Heart left ventricle (tissue), 16 donors: ENCODE results near the gene ZNF304. TPM values are rescaled to one million over a fixed set of nuclear protein-coding genes. Genes with fewer than 3 reads are reported as not detected.

ENCODE experiments used
- ATAC-seq, 4 donors: fragments of 200-7000 bp; cut with Tn5 transposase; one replicate each; pipeline ENCODE4 v1.9.1; 2020 to 2022; ENCODE audit warnings: moderate library complexity in 4 of 4, mild to moderate bottlenecking in 3 of 4, moderate number of reproducible peaks in 1 of 4
- DNase-seq, 5 donors: peaks; one replicate each; pipeline ENCODE4 v3.0.0-alpha.2; 2020
- H3K27ac ChIP-seq, 12 donors: fragments of 200-600 bp; sonication (generic) in 4 of 12; one replicate each; pipeline versions ENCODE4 v1.5.0 to v1.8.0; 2016 to 2022; ENCODE audit warnings: mild to moderate bottlenecking in 2 of 12
- H3K27me3 ChIP-seq, 9 donors: fragments of 200-600 bp; sonication (generic) in 2 of 9; one replicate each; pipeline versions ENCODE4 v1.5.1 to v1.8.0; 2016 to 2022; ENCODE audit warnings: mild to moderate bottlenecking in 3 of 9
- H3K36me3 ChIP-seq, 9 donors: fragments of 200-600 bp; sonication (generic) in 2 of 9; one replicate each; pipeline versions ENCODE4 v1.5.0 to v1.8.0; 2018 to 2022; ENCODE audit warnings: mild to moderate bottlenecking in 2 of 9
- H3K4me1 ChIP-seq, 12 donors: fragments of 200-600 bp; sonication (generic) in 4 of 12; one replicate each; pipeline versions ENCODE4 v1.5.0 to v1.8.0; 2016 to 2022; ENCODE audit warnings: mild to moderate bottlenecking in 3 of 12
- H3K4me3 ChIP-seq, 12 donors: fragments of 200-600 bp; sonication (generic) in 4 of 12; one replicate each; pipeline versions ENCODE4 v1.5.0 to v1.8.0; 2017 to 2022; ENCODE audit warnings: mild to moderate bottlenecking in 9 of 12, moderate library complexity in 4 of 12
- H3K9me3 ChIP-seq, 12 donors: fragments of 200-600 bp; sonication (generic) in 4 of 12; one replicate each; pipeline versions ENCODE4 v1.5.0 to v1.8.0; 2016 to 2022; ENCODE audit warnings: mild to moderate bottlenecking in 1 of 12
- POLR2A ChIP-seq, 2 donors: fragments of 450-650 bp; IDR thresholded peaks; one replicate each; pipeline ENCODE4 v1.6.1; 2017; ENCODE audit warnings: antibody characterized with exemption in 2 of 2, mild to moderate bottlenecking in 2 of 2, moderate library complexity in 2 of 2
- WGBS, 4 donors: extraction: QIAGEN DNeasy Blood & Tissue Kit in 2 of 4; methylation state at CpG; one replicate each; pipeline versions ENCODE4 v1.1.5 to v1.1.7; 2013 to 2018; 5-methylcytosine and 5-hydroxymethylcytosine counted together
- intact Hi-C, 10 donors: fragments of 100-400 bp; cut with DNase I; formaldehyde crosslinking; loops; one replicate each; pipeline versions ENCODE4 v1.11.1 to v1.14.2; 2022
- polyA plus RNA-seq, 2 donors: library from polyadenylated mRNA; stranded (reverse); fragments of 200-250 nt; gene quantifications; one replicate each; pipeline ENCODE4 v1.2.3, GENCODE V29; 2013
- total RNA-seq, 9 donors: library from RNA; depleted of rRNA in 2 of 9; stranded (reverse); fragments of >200 nt in 2 of 9; fragmentation: NEBNext Ultra II Directional in 3 of 9; extraction: Animal tissue kit (Norgen Biotek cat#: 25700) in 3 of 9; gene quantifications; one replicate each; pipeline versions ENCODE4 v1.1.0 to v1.2.4, GENCODE V29; 2016 to 2023
- TF ChIP-seq, protein P1 (sequence below), 12 donors: fragments of 200-600 bp; sonication (generic) in 4 of 12; IDR thresholded peaks; one replicate each; pipeline versions ENCODE4 v1.5.0 to v1.8.0; 2018 to 2022; ENCODE audit warnings: antibody characterized with exemption in 12 of 12, mild to moderate bottlenecking in 5 of 12
- donor health status: ischemic (EF 13 %, LVEDD 7.1; RV severe dilation, severe dysfunction).
- donor health status: healthy with polysubstance abuse.
- donor health status: DM: no; HTN: yes; CAD: no.
- donor health status: DM: no; HTN: no; CAD: no.
- donor health status: ischemic (EF 25% LVEDD 6.9; RV normal size, moderate dysfunction).
- donor health status: ischemic (EF 25% LVEDD 5.7; RV mildly dilated, moderate dysfunction).
- donor health status: healthy.
- donor health status: DM: yes; HTN: yes; CAD: no.
- donor health status: ischemic (EF 35%, LVEDD 5.7; RV mildly dilated, moderate dysfunction).
- donor health status: nonischemic (EF 11% LVEDD 7.7; RV severe dilation, severe dysfunction).
- donor health status: DM: yes; HTN: yes; CAD: no.
- donor health status: PGD.
- donor health status: ischemic (EF 29% LVEDD 5.4; RV normal size, mild dysfunction).
- donor health status: nonischemic (EF 23%, LVEDD 6.1; RV moderate dilation, normal function).

Gene ZNF304
- total and polyA plus RNA-seq, 11 donors = 2.7 to 14.5 (median 8.9) TPM

DNA sequence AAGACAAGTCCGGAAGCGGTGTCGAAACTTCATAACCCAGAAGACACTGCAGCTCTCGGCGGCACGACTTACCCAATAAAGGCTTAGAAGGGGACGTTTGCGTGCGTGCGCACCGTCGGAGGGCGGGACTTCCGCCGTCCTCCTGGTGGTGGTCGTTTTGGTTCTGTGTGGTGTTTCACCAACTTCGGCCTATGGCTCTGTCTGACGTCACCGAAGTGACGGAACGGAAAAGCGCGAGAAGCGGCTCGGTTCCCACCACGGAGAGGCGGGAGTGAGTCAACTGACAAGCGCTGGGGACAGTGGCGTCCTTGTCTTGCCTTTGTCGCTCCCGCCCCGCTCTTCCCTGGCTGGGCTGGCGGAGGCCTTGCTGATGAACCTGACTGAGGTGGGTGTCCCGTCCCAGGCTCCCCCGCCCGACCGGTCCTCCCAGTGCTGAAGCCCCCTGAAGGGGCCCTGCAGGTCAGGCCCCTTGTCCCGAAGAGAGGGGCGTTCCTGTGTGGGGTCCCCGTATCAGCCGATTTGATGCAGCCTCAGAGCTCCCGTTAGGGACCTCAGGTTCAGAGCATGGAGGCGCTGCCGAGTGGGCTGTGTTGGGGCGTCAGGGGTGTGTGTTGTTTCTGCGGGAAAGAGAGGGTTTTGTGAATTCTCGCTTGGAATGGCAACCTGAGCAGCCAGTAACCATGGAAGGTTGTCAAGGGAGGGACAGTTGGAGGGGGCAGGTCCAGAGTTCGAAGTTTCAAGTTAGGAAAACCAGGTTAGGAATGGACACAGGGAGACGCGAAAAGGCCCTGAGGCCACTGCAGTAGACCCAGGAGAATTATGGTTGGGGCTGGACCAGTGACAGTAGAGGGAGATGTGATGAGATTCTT, 38.9 kb downstream of the ZNF304 start, which contains the start of gene ZNF548:
Gene ZNF548, plus strand, starts transcription at position 125 of the 869 bp plus-strand sequence. Its CDS starts 246 bp downstream, at position 371.
- Histone ChIP-seq H3K9me3 (peaks cover 0 to 3% (median 0%) of the 10 kb centered on the region in 12 donors), H3K27ac (peak within 1 kb of the TSS; percentile 82 to 98 (median 89)), H3K4me1 (peaks cover 0 to 27% (median 17%) of the 10 kb centered on the region in 12 donors), H3K4me3 (peak within 1 kb of the TSS; percentile 69 to 97 (median 82)), H3K27me3 (no peaks in the 10 kb centered on the region), H3K36me3 (peaks cover 0 to 20% (median 9%) of the 10 kb centered on the region in 9 donors)
- DNase-seq = peak; percentile 96 to 98 (median 97)
- ATAC-seq = peak; percentile 99 to 100 (median 100)
- TF ChIP-seq POLR2A (IDR thresholded peaks at IDR 0.05) = peak; percentile 42 to 52
- TF ChIP-seq, protein P1, sequence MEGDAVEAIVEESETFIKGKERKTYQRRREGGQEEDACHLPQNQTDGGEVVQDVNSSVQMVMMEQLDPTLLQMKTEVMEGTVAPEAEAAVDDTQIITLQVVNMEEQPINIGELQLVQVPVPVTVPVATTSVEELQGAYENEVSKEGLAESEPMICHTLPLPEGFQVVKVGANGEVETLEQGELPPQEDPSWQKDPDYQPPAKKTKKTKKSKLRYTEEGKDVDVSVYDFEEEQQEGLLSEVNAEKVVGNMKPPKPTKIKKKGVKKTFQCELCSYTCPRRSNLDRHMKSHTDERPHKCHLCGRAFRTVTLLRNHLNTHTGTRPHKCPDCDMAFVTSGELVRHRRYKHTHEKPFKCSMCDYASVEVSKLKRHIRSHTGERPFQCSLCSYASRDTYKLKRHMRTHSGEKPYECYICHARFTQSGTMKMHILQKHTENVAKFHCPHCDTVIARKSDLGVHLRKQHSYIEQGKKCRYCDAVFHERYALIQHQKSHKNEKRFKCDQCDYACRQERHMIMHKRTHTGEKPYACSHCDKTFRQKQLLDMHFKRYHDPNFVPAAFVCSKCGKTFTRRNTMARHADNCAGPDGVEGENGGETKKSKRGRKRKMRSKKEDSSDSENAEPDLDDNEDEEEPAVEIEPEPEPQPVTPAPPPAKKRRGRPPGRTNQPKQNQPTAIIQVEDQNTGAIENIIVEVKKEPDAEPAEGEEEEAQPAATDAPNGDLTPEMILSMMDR (IDR thresholded peaks at IDR 0.05) = peak in 8 of 12 donors; percentile 8 to 49 (median 28)
- WGBS, 4 donors = 0 to 1% (median 0%) methylated on average over 28 to 50 of the region's 50 CpGs
- intact Hi-C loops = loop anchor here in 3 of 10 donors (2.0 to 5.0 kb wide), 3 partner anchors 25 to 187 kb away; partner anchors contain the start of genes ZNF416 (in 1 of the 3) and ZNF543 (in 1 of the 3)

DNA sequence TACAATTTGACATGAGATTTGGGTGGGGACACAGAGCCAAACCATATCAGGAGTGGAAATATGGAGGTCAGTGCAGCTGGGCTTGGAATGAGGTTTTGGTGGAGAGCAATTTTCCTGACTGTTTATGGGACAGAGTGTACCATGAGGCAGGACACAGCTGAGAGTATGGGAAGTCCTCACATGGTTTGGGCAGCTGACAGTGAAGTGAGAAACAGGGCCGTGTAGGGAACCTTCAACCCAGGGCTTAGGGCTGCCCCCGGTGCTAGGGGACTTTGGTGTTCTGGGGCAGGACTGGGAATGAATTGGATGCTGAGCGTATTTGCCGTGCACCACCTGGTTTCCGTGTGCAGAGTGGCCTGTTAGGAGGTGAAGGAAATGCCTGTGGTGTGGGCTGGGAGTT, 44.6 kb downstream of the ZNF304 start:
- TF ChIP-seq POLR2A (IDR thresholded peaks at IDR 0.05) = no peak
- TF ChIP-seq, protein P1 (IDR thresholded peaks at IDR 0.05) = no peak
- intact Hi-C loops = no loop called here
- H3K27ac ChIP-seq = peak overlapping the region in 1 of 12 donors; percentile 9
- H3K27me3 ChIP-seq = no peaks in the 10 kb centered on the region
- no peak overlapping the region for H3K4me3 ChIP-seq
- peaks cover 0 to 15% (median 7%) of the 10 kb centered on the region in 12 donors for H3K4me1 ChIP-seq
- ATAC-seq = peak; percentile 36 to 56 (median 52)
- peaks cover 0 to 73% (median 57%) of the 10 kb centered on the region in 9 donors for H3K36me3 ChIP-seq
- peaks cover 0 to 52% (median 4%) of the 10 kb centered on the region in 12 donors for H3K9me3 ChIP-seq
- DNase-seq = no peak
- WGBS, 4 donors = 79 to 86% (median 86%) methylated on average over 5 of the region's 5 CpGs

DNA sequence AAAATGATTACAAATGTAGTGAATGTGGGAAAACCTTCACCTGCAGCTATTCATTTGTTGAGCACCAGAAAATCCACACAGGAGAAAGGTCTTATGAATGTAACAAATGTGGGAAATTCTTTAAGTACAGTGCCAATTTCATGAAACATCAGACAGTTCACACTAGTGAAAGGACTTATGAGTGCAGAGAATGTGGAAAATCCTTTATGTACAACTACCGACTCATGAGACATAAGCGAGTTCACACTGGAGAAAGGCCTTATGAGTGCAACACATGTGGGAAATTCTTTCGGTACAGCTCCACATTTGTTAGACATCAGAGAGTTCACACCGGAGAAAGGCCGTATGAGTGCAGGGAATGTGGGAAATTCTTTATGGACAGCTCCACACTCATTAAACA, 47.8 kb downstream of the ZNF304 start:
- H3K36me3 ChIP-seq = peaks cover 0 to 74% (median 55%) of the 10 kb centered on the region in 9 donors
- H3K9me3 ChIP-seq = peaks cover 0 to 77% (median 7%) of the 10 kb centered on the region in 12 donors
- WGBS, 4 donors = 96 to 98% (median 97%) methylated on average over 5 of the region's 5 CpGs
- TF ChIP-seq, protein P1 (IDR thresholded peaks at IDR 0.05) = no peak
- no peak for TF ChIP-seq POLR2A (IDR thresholded peaks at IDR 0.05)
- no peak overlapping the region for H3K4me3 ChIP-seq
- intact Hi-C loops = no loop called here
- no peak overlapping the region for H3K27ac ChIP-seq
- H3K4me1 ChIP-seq = peaks cover 0 to 6% (median 0%) of the 10 kb centered on the region in 12 donors
- H3K27me3 ChIP-seq = no peaks in the 10 kb centered on the region
- DNase-seq = no peak
- ATAC-seq = no peak
